ENCODE results near the gene UBALD1.

The UBALD1 gene
- total RNA-seq = 0.89 to 8.9 (median 3.4) reads per million in 17 experiments

- DNase-seq = peak; percentile 89 to 96 (median 94)
These were observed at the start of gene UBALD1 for GRCh38 chr16:4614571-4615383. TSS of gene UBALD1 (minus strand) at chr16:4614888. CDS start at chr16:4614797, 91 bp downstream.

- DNase-seq = peak; percentile 94 to 98 (median 96)
These were observed 49.2 kb upstream of the UBALD1 start for GRCh38 chr16:4663777-4664465.

GRCh38 chr16:4663465-4663776 lies 48.7 kb upstream of the UBALD1 start:
- no peak for DNase-seq

GRCh38 chr16:4661661-4662060 lies 47.0 kb upstream of the UBALD1 start:
- peak in 3 of 4 experiments; percentile 15 to 33 (median 21) for DNase-seq

DNA sequence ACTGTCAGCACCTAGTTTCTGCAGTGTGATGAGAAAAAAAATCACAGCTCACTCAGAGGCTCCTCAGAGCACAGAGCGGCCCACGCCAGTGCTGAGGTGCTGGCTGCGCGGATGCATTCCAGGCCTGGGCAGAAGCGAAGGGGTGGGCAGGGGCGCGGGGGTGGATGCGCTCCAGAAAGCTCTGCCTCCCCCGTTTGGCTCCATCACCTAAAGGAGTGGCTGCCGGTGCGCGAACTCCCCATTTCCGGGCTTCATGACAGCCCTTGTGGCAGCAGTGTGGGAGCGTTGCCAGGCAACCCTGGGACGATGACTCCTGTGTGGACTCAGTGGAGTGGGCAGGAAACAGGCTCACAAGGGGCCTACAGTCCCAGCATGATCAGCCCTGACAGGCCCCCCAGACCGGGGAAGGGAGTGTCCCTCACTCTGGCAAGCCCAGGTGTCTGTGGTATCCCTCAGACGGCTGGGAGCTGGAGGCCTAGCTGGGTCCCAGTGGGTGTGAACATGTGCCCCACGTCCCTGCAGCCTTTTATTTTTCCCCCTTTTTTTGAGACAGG lies 45.8 kb upstream of the UBALD1 start:
- peak; percentile 71 to 87 (median 84) for DNase-seq

- DNase-seq = no peak
These were observed 45.0 kb upstream of the UBALD1 start for GRCh38 chr16:4659363-4660353.

DNA sequence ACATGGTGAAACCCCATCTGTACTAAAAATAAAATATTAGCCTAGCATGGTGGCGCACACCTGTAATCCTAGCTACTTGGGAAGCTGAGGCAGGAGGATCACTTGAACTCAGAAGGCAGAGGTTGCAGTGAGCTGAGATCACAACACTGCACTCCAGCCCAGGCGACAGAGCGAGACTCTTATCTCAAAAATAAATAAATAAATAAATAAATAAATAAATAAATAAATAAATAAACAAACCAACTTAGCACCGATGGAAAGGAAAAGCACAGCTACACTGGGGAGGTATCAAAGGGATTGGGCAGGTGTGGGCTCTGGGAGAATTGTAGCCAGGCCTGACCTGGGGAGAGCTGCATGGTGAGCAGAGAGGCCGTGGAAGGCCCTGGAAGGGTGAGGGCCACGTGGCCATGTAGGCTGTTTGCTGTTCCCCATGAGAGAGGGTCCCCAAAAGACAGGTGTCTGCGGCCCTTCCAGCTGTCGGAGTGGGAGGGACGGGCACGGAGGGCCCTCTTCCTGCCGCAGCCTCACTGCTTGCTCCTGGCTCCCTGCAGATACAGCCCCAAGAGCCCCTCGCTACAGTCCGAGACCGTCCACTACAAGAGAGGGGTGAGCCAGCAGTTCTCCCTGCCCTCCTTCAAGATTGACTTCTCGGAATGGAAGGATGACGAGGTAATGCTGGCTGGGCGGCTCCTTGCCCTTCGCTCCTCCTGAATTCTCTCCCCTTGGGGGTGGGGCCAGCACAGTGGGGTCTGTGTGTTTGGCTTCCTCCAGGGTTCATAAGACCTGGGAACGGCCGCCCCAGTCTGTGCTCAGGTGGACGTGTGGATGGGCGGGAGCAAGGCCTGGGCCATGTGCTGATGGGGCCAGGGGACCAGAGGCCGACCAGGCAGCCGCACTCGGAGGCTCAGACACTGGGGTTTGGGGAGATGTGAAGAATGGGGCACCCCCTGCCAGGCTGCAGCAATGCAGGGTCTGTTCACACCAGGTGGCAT lies 42.3 kb upstream of the UBALD1 start:
- no peak for DNase-seq

GRCh38 chr16:4656221-4656620 lies 41.5 kb upstream of the UBALD1 start:
- no peak for DNase-seq

DNA sequence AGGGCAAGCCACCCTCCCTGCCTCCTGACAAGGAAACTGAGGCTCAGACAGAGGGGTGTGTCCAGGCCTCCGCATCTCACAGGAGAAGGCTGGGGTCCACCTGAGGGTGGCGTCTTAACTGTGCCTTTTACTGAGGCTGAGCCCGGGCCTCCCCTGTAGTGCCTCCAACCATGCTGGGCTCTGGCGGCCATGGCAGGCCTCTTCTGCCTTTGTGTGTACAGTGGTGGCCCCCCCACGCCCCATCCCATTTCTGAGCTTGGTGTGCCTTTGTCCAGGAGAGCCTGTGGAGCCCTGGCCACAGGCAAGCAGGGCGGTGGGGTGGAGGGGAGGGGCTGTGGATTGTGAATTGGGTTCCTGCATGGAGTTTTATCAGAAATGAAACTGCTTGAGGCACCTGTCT lies 41.1 kb upstream of the UBALD1 start:
- no peak for DNase-seq

- DNase-seq = no peak
These were observed 40.4 kb upstream of the UBALD1 start for GRCh38 chr16:4654964-4655590.

- no peak for DNase-seq
These were observed 39.6 kb upstream of the UBALD1 start for GRCh38 chr16:4654011-4654963.

- DNase-seq = no peak
These were observed 37.9 kb upstream of the UBALD1 start for GRCh38 chr16:4652561-4652960.

GRCh38 chr16:4651827-4652226 lies 37.1 kb upstream of the UBALD1 start:
- DNase-seq = no peak

DNA sequence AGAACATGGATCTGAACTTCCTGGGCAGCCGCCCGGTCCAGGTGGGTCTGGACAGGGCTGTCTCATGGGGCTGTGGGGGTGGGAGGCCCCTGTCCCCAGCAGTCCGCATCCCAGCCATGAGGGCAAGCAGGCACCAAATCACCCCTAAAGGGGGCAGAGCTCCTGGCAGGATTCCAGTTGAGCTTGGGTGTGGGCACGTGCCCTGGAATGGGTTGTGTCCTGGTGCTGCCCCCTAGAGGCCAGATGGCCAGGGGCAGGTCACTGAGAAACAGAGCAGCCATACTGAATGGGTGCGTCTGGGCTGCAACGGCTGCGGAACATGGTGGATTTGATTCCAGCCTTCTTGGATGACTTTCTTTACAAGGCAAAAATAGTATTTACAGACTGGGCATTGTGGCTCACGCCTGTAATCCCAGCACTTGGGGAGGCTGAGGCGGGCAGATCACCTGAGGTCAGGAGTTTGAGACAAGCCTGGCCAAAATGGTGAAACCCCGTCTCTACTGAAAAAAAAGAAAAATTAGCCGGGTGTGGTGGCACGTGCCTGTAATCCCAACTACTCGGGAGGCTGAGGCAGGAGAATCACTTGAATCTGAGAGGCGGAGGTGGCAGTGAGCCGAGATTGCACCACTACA lies 35.9 kb upstream of the UBALD1 start:
- peak; percentile 86 to 91 (median 86) for DNase-seq

GRCh38 chr16:4649744-4650442 lies 35.2 kb upstream of the UBALD1 start:
- DNase-seq = peak in 2 of 4 experiments; percentile 18 to 28

GRCh38 chr16:4648917-4649316 lies 34.2 kb upstream of the UBALD1 start:
- DNase-seq = no peak

DNA sequence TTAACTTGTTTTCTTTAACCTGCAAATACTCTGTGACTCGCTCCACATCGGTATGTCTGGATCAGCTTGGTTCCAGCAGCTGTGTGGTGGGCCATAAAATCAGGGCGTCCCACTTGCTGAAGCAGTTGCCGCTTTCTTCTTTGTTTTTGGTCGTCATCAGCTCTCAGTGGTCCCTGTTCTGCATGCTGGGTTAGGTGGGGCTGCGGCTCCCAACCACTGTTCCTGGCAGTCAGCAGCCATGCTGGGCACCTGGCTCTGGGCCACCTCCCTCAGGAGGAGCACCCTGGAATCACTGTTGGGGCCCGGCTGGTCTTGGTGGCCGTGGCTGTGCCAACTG lies 32.9 kb upstream of the UBALD1 start:
- no peak for DNase-seq

All from suppressor macrophage (primary cell).